ENCODE data around the gene MRC2.
A peak's percentile ranks its signal among the peaks of the same experiment; 100 is the strongest.

Gene MRC2

GRCh38 chr17:62671553-62671952 lies 44.1 kb downstream of the MRC2 start:
- DNase-seq, result no peak

GRCh38 chr17:62672957-62673356 lies 45.5 kb downstream of the MRC2 start:
- TF ChIP-seq CTCF (IDR thresholded peaks at IDR 0.05), result no peak
- Mint-ChIP-seq H3K4me3 (no peak overlapping the region), H3K9me3 (no peaks in the 10 kb centered on the region), H3K4me1 (peaks cover 33% of the 10 kb centered on the region), H3K27me3 (ENCODE audit: low read depth, poor library complexity) (peaks cover 4% of the 10 kb centered on the region), H3K27ac (no peak overlapping the region), H3K36me3 (ENCODE audit: low read depth) (peaks cover 29% of the 10 kb centered on the region)
- no peak for DNase-seq

More at GRCh38 chr17:62671553-62671952, 44.1 kb downstream of the MRC2 start:
- H3K4me1 Mint-ChIP-seq, result peaks cover 33% of the 10 kb centered on the region
- no peaks in the 10 kb centered on the region for H3K9me3 Mint-ChIP-seq
- no peak for TF ChIP-seq CTCF (IDR thresholded peaks at IDR 0.05)
- peaks cover 31% of the 10 kb centered on the region for H3K36me3 Mint-ChIP-seq (ENCODE audit: low read depth)
- H3K4me3 Mint-ChIP-seq, result no peak overlapping the region
- H3K27me3 Mint-ChIP-seq (ENCODE audit: low read depth, poor library complexity), result peaks cover 4% of the 10 kb centered on the region
- peak overlapping the region; percentile 22 for H3K27ac Mint-ChIP-seq

- Mint-ChIP-seq H3K4me1 (peaks cover 29% of the 10 kb centered on the region), H3K4me3 (no peak overlapping the region), H3K36me3 (ENCODE audit: low read depth) (peaks cover 26% of the 10 kb centered on the region), H3K27ac (no peak overlapping the region), H3K27me3 (ENCODE audit: low read depth, poor library complexity) (no peaks in the 10 kb centered on the region), H3K9me3 (no peaks in the 10 kb centered on the region)
- DNase-seq, result no peak
- no peak for TF ChIP-seq CTCF (IDR thresholded peaks at IDR 0.05)
Measured at GRCh38 chr17:62673614-62674362, 46.3 kb downstream of the MRC2 start.

GRCh38 chr17:62674363-62674739 lies 46.9 kb downstream of the MRC2 start:
- Mint-ChIP-seq H3K27me3 (ENCODE audit: low read depth, poor library complexity) (no peaks in the 10 kb centered on the region), H3K36me3 (ENCODE audit: low read depth) (peaks cover 29% of the 10 kb centered on the region), H3K9me3 (no peaks in the 10 kb centered on the region), H3K27ac (no peak overlapping the region), H3K4me3 (no peak overlapping the region), H3K4me1 (peaks cover 33% of the 10 kb centered on the region)
- no peak for TF ChIP-seq CTCF (IDR thresholded peaks at IDR 0.05)
- no peak for DNase-seq

- peak overlapping the region; percentile 90 for H3K27ac Mint-ChIP-seq
- TF ChIP-seq CTCF (IDR thresholded peaks at IDR 0.05), result no peak
- H3K4me1 Mint-ChIP-seq, result peaks cover 34% of the 10 kb centered on the region
- no peak for DNase-seq
- no peaks in the 10 kb centered on the region for H3K27me3 Mint-ChIP-seq (ENCODE audit: low read depth, poor library complexity)
- H3K4me3 Mint-ChIP-seq, result no peak overlapping the region
- peaks cover 30% of the 10 kb centered on the region for H3K36me3 Mint-ChIP-seq (ENCODE audit: low read depth)
- H3K9me3 Mint-ChIP-seq, result no peaks in the 10 kb centered on the region
Measured at GRCh38 chr17:62674841-62675240, 47.4 kb downstream of the MRC2 start.

- Mint-ChIP-seq H3K9me3 (no peaks in the 10 kb centered on the region), H3K4me3 (no peak overlapping the region), H3K27ac (peak overlapping the region; percentile 82), H3K27me3 (ENCODE audit: low read depth, poor library complexity) (no peaks in the 10 kb centered on the region), H3K4me1 (peaks cover 34% of the 10 kb centered on the region), H3K36me3 (ENCODE audit: low read depth) (peaks cover 33% of the 10 kb centered on the region)
- DNase-seq, result no peak
- no peak for TF ChIP-seq CTCF (IDR thresholded peaks at IDR 0.05)
Measured at GRCh38 chr17:62675260-62675659, 47.8 kb downstream of the MRC2 start.

Data from nephron progenitor cell (in vitro differentiated cells).